ENCODE measurements around the gene USP36. TPM values are rescaled to one million over a fixed set of nuclear protein-coding genes. Genes with fewer than 3 reads are reported as not detected.

Gene USP36
- polyA plus RNA-seq, 10 donors, result 25.0 to 43.7 (median 31.2) TPM

Other genes with a start within 250 kb of the USP36 start
- 10 to 100 TPM; 16.8 to 25.9 (median 22.5) TPM for gene CYTH1, start 58.5 kb downstream of the USP36 start, polyA plus RNA-seq (ENCODE audit: insufficient read length in 10 of 10)
- under 1 TPM in 9 of 10 donors, not detected in 1; 0.09 to 0.69 (median 0.40) TPM for gene CEP295NL, start 62.4 kb upstream of the USP36 start, polyA plus RNA-seq (ENCODE audit: insufficient read length in 10 of 10)
- gene TIMP2, start 84.6 kb upstream of the USP36 start, polyA plus RNA-seq (ENCODE audit: insufficient read length in 10 of 10), result 100 to 1,000 TPM; 178 to 277 (median 220) TPM
- gene LGALS3BP, start 139.1 kb upstream of the USP36 start, polyA plus RNA-seq (ENCODE audit: insufficient read length in 10 of 10), result 10 to 100 TPM; 33.1 to 74.6 (median 48.2) TPM
- 10 to 100 TPM; 23.6 to 37.8 (median 28.4) TPM for gene CANT1, start 168.9 kb upstream of the USP36 start, polyA plus RNA-seq (ENCODE audit: insufficient read length in 10 of 10)
- gene C1QTNF1, start 183.4 kb upstream of the USP36 start, polyA plus RNA-seq (ENCODE audit: insufficient read length in 10 of 10), result 10 to 100 TPM in 2 of 10 donors, 1 to 10 TPM in 8; 4.0 to 15.5 (median 5.3) TPM
- gene ENGASE, start 234.0 kb upstream of the USP36 start, polyA plus RNA-seq (ENCODE audit: insufficient read length in 10 of 10), result 10 to 100 TPM; 13.0 to 25.2 (median 17.1) TPM